ENCODE measurements around the gene FBXO31.

The FBXO31 gene

DNA sequence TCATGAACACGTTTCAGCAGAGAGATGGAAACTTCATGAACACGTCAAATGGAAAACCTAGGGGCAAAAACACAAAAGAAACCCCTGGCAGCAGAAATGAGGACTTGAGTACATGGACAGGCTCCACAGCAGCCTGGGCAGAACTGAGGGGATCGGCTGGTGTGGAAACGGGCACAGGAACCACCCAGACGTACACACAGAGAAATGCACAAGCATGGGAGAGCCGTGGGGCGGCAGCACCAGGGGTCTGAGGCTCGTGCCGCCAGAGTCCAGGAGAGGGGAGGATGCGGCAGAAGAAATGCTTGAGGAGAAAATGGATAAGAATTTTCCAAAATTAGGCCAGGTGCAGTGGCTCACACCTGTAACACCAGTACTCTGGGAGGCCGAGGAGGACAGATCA, 38.5 kb upstream of the FBXO31 start:
- H3K4me3 ChIP-seq (ENCODE audit: insufficient read length, low read depth), result no peak overlapping the region
- H3K9ac ChIP-seq (ENCODE audit: insufficient read length, low read depth), result no peak overlapping the region
- TF ChIP-seq YY1 (IDR thresholded peaks at IDR 0.05; ENCODE audit: insufficient read depth, insufficient read length) (no peak), SUZ12 (IDR thresholded peaks at IDR 0.05; ENCODE audit: extremely low read depth, insufficient read depth, insufficient read length) (no peak), ZNF274 (IDR thresholded peaks at IDR 0.05; ENCODE audit: low read depth, low read length) (no peak)
- H3K9me3 ChIP-seq (ENCODE audit: insufficient read depth, low read length), result no peaks in the 10 kb centered on the region
- no peak for DNase-seq (ENCODE audit: low read depth, low spot score)
- H3K36me3 ChIP-seq (ENCODE audit: insufficient read depth, insufficient read length, low read length), result peaks cover 72% of the 10 kb centered on the region
- H3K4me1 ChIP-seq (ENCODE audit: insufficient read depth, insufficient read length), result peaks cover 14% of the 10 kb centered on the region
- no peaks in the 10 kb centered on the region for H3K27me3 ChIP-seq (ENCODE audit: insufficient read depth, insufficient read length)

- DNase-seq (ENCODE audit: low read depth, low spot score), result no peak
- peaks cover 77% of the 10 kb centered on the region for H3K36me3 ChIP-seq (ENCODE audit: insufficient read depth, insufficient read length, low read length)
- no peaks in the 10 kb centered on the region for H3K9me3 ChIP-seq (ENCODE audit: insufficient read depth, low read length)
- no peaks in the 10 kb centered on the region for H3K27me3 ChIP-seq (ENCODE audit: insufficient read depth, insufficient read length)
- no peak for TF ChIP-seq ZNF274 (IDR thresholded peaks at IDR 0.05; ENCODE audit: low read depth, low read length)
- TF ChIP-seq YY1 (IDR thresholded peaks at IDR 0.05; ENCODE audit: insufficient read depth, insufficient read length), result no peak
- TF ChIP-seq SUZ12 (IDR thresholded peaks at IDR 0.05; ENCODE audit: extremely low read depth, insufficient read depth, insufficient read length), result no peak
- peaks cover 11% of the 10 kb centered on the region for H3K4me1 ChIP-seq (ENCODE audit: insufficient read depth, insufficient read length)
- H3K4me3 ChIP-seq (ENCODE audit: insufficient read length, low read depth), result no peak overlapping the region
- H3K9ac ChIP-seq (ENCODE audit: insufficient read length, low read depth), result peak overlapping the region; percentile 18
These were observed 37.7 kb upstream of the FBXO31 start for GRCh38 chr16:87421003-87421912.

DNA sequence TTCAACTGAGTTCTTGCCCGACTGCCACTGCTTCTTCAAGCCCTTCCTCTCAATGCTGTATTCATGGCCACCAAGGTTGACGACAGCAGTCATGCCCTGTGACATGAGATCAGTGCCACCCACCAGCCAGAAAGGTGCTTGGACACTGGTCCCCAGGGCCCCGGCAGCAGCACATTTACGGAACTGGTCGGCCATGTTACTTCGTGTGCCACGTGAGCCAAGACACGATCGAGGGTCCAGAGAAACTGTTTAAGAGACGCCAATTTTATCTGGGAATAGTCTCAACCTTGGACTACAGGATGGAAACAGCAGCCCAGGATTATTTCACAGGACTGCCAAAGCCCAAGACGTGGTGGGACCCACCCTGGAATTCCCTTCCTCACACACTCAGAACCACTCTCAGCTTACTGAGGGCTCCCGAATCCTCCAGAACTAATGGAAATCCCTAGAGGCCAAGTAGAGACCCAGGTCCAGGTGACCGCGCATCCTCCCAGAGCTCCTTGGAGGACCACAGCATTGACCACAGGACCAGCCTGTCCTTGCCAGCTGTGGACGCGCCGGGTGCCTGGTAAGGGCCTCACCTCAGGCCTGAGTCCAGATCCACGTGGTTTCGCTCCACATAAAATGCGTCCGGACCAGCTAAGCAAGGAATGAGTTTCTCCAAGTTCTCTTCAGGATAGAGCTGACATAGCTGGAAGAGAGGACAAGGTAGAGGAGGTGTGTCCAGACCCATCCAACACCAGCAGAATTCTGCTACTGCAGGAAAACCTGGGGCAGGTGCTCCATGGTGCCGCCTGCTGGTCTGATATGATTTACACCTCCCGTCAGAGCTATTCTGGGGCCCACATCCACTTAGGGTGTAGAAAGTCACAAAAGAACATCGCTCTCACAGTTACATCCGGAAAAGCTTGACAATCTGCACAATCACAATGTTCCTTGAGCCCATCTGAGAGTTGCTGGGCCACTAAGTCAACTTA, 36.7 kb upstream of the FBXO31 start:
- DNase-seq (ENCODE audit: low read depth, low spot score), result no peak
- no peak overlapping the region for H3K9ac ChIP-seq (ENCODE audit: insufficient read length, low read depth)
- TF ChIP-seq ZNF274 (IDR thresholded peaks at IDR 0.05; ENCODE audit: low read depth, low read length), result no peak
- no peak for TF ChIP-seq SUZ12 (IDR thresholded peaks at IDR 0.05; ENCODE audit: extremely low read depth, insufficient read depth, insufficient read length)
- TF ChIP-seq YY1 (IDR thresholded peaks at IDR 0.05; ENCODE audit: insufficient read depth, insufficient read length), result no peak
- H3K9me3 ChIP-seq (ENCODE audit: insufficient read depth, low read length), result no peaks in the 10 kb centered on the region
- H3K4me3 ChIP-seq (ENCODE audit: insufficient read length, low read depth), result no peak overlapping the region
- H3K36me3 ChIP-seq (ENCODE audit: insufficient read depth, insufficient read length, low read length), result peaks cover 80% of the 10 kb centered on the region
- no peaks in the 10 kb centered on the region for H3K27me3 ChIP-seq (ENCODE audit: insufficient read depth, insufficient read length)
- H3K4me1 ChIP-seq (ENCODE audit: insufficient read depth, insufficient read length), result peaks cover 7% of the 10 kb centered on the region

DNA sequence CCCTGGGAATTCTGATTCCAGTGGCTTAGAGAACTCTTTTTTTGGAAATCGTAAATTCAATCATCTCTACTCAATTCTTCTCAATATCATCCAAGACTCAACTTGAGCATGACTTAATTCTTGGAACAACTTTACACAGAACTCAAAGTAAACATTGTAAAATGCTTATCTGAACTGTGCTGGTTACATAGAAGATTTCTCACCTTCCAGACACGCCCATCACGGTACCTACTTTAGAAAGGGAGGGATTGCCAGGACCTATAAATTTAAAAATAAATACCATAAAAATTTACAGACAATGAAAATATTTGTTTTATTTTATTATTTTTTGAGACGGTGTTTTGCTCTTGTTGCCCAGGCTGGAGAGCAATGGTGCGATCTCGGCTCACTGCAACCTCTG, 35.1 kb upstream of the FBXO31 start:
- Histone ChIP-seq H3K9ac (ENCODE audit: insufficient read length, low read depth) (no peak overlapping the region), H3K36me3 (ENCODE audit: insufficient read depth, insufficient read length, low read length) (peaks cover 85% of the 10 kb centered on the region), H3K4me3 (ENCODE audit: insufficient read length, low read depth) (no peak overlapping the region), H3K27me3 (ENCODE audit: insufficient read depth, insufficient read length) (no peaks in the 10 kb centered on the region), H3K4me1 (ENCODE audit: insufficient read depth, insufficient read length) (no peaks in the 10 kb centered on the region), H3K9me3 (ENCODE audit: insufficient read depth, low read length) (no peaks in the 10 kb centered on the region)
- DNase-seq (ENCODE audit: low read depth, low spot score), result no peak
- TF ChIP-seq SUZ12 (IDR thresholded peaks at IDR 0.05; ENCODE audit: extremely low read depth, insufficient read depth, insufficient read length) (no peak), YY1 (IDR thresholded peaks at IDR 0.05; ENCODE audit: insufficient read depth, insufficient read length) (no peak), ZNF274 (IDR thresholded peaks at IDR 0.05; ENCODE audit: low read depth, low read length) (no peak)

- Histone ChIP-seq H3K4me3 (ENCODE audit: insufficient read length, low read depth) (no peak overlapping the region), H3K9me3 (ENCODE audit: insufficient read depth, low read length) (no peaks in the 10 kb centered on the region), H3K27me3 (ENCODE audit: insufficient read depth, insufficient read length) (no peaks in the 10 kb centered on the region), H3K36me3 (ENCODE audit: insufficient read depth, insufficient read length, low read length) (peaks cover 85% of the 10 kb centered on the region), H3K9ac (ENCODE audit: insufficient read length, low read depth) (no peak overlapping the region), H3K4me1 (ENCODE audit: insufficient read depth, insufficient read length) (no peaks in the 10 kb centered on the region)
- DNase-seq (ENCODE audit: low read depth, low spot score), result no peak
- no peak for TF ChIP-seq ZNF274 (IDR thresholded peaks at IDR 0.05; ENCODE audit: low read depth, low read length)
- no peak for TF ChIP-seq SUZ12 (IDR thresholded peaks at IDR 0.05; ENCODE audit: extremely low read depth, insufficient read depth, insufficient read length)
- TF ChIP-seq YY1 (IDR thresholded peaks at IDR 0.05; ENCODE audit: insufficient read depth, insufficient read length), result no peak
These were observed 34.6 kb upstream of the FBXO31 start for GRCh38 chr16:87418216-87418615.

GRCh38 chr16:87417528-87417910, 33.9 kb upstream of the FBXO31 start:
- Histone ChIP-seq H3K27me3 (ENCODE audit: insufficient read depth, insufficient read length) (no peaks in the 10 kb centered on the region), H3K4me3 (ENCODE audit: insufficient read length, low read depth) (no peak overlapping the region), H3K4me1 (ENCODE audit: insufficient read depth, insufficient read length) (no peaks in the 10 kb centered on the region), H3K9me3 (ENCODE audit: insufficient read depth, low read length) (no peaks in the 10 kb centered on the region), H3K36me3 (ENCODE audit: insufficient read depth, insufficient read length, low read length) (peaks cover 85% of the 10 kb centered on the region), H3K9ac (ENCODE audit: insufficient read length, low read depth) (no peak overlapping the region)
- TF ChIP-seq SUZ12 (IDR thresholded peaks at IDR 0.05; ENCODE audit: extremely low read depth, insufficient read depth, insufficient read length) (no peak), ZNF274 (IDR thresholded peaks at IDR 0.05; ENCODE audit: low read depth, low read length) (no peak), YY1 (IDR thresholded peaks at IDR 0.05; ENCODE audit: insufficient read depth, insufficient read length) (no peak)
- DNase-seq (ENCODE audit: low read depth, low spot score), result no peak
